RCC 7860 (cell line): ENCODE data around the gene ASTN1.
A peak's percentile ranks its signal among the peaks of the same experiment; 100 is the strongest.

Experiments used
- DNase-seq: peaks from one replicate; pipeline ENCODE4 v3.0.0-alpha.2; 2015; ENCODE audit warnings: low spot score
- FAIRE-seq: peaks from 2 replicates; lab custom pipeline; 2012; peaks lifted over from hg19 to GRCh38; lab: Jason Lieb, UNC

ASTN1 gene

DNA sequence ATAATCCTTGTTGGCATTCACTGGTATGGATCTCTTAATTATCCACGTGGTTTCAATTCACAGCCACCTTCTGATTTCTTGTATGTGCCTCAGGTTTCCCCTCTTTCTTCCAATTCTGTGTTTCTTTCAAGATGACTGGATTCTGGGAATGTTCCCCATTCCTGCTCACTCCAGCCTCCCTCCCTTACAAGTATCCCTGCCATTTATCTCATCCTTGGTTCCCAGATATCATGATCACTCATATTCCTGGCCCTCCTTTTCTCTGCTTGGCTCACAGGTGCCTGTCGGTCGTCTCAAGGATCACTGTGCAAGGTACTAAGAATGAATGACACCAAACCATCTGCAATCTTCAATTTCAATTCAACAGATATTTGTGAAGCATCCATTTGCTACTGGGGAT is 279.2 kb downstream of the ASTN1 start:
- DNase-seq = no peak
- no peak for FAIRE-seq

GRCh38 chr1:176884911-176885310 is 279.6 kb downstream of the ASTN1 start:
- DNase-seq = no peak
- FAIRE-seq = no peak

- FAIRE-seq (no peak), DNase-seq (no peak)
Observed at GRCh38 chr1:176884286-176884685, 280.2 kb downstream of the ASTN1 start.

GRCh38 chr1:176880955-176881595 is 283.4 kb downstream of the ASTN1 start:
- DNase-seq (peak; percentile 24), FAIRE-seq (no peak)

DNA sequence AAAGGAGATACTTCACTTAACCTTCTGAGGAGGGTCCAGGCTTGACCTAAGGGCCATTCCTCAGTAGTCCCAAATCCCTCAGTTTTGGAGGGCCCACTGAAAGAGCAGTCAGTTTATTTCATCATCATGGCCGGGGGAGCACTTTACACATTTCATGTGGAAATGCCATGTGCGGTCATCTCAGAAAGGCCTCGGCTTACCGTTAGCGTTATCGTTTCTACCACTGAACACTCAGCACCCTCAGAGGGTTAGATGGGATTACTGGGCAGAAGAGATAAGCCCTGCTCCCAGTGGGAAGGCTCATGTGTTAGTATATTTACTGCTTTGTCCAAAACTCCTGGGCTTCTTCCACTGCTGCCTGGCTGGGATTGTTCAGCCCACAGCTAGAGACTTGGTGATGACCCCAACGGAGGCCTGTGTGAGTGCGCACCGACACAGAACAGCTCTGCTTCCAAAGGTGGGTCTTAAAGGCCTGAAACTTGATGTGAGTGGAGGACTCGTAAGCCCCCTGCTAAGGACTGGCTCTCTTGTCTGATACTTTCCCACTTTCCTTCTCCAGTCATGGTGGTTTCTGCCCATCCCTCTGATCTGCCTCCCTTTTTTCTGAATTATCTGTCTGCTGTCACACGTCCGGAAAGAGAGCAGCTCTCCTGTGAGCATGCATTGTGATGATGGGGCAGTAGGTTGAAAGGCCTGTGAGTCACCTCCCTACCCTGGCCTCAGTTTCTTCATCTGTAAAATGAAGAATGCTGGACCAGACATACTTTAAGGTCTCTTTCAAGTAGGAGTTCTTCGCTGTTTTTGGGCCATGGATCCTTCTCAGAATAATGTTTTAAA is 284.5 kb downstream of the ASTN1 start:
- DNase-seq (no peak), FAIRE-seq (no peak)

GRCh38 chr1:176878750-176879536 is 285.6 kb downstream of the ASTN1 start:
- no peak for FAIRE-seq
- DNase-seq = no peak

DNA sequence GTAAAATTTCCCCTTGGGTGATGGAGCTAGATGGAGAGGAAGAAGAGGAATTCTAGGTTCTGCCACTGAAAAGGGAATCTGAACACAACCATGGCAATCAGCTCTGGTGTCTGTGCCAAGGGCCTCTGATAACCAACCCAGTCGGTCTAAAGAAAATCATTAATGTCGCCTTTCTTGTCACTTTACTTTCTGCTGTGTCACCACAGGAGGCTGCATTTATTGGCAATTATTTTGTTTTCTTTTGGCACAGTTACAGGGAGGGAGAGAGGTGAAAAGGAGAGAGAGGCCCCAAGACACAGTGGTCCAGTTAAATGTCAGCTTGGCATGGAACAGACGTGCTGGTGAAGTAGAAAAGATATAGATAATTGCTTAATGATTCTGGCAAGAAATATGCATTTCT is 287.0 kb downstream of the ASTN1 start:
- no peak for FAIRE-seq
- no peak for DNase-seq

GRCh38 chr1:176876966-176877515 is 287.5 kb downstream of the ASTN1 start:
- FAIRE-seq (no peak), DNase-seq (no peak)

DNA sequence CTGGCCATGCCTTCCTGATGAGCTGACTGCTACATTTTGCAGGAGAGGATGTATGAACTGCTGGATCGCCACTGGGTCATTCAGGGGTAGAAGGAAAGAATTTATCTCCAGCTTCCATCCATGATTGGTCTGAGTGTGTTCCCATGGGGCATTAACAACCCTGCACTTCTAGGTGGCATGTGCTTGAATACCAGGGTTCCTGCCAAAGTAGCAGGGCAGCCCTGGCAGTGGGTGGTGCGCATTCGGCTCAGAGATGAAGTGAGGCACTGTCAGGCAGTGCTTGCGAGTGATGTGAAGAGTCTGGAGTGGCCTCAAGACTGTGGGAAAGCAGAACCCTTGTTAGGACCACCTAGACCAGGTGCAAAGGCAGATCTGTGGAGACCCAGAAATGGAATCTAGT is 294.9 kb downstream of the ASTN1 start:
- DNase-seq (no peak), FAIRE-seq (no peak)

DNA sequence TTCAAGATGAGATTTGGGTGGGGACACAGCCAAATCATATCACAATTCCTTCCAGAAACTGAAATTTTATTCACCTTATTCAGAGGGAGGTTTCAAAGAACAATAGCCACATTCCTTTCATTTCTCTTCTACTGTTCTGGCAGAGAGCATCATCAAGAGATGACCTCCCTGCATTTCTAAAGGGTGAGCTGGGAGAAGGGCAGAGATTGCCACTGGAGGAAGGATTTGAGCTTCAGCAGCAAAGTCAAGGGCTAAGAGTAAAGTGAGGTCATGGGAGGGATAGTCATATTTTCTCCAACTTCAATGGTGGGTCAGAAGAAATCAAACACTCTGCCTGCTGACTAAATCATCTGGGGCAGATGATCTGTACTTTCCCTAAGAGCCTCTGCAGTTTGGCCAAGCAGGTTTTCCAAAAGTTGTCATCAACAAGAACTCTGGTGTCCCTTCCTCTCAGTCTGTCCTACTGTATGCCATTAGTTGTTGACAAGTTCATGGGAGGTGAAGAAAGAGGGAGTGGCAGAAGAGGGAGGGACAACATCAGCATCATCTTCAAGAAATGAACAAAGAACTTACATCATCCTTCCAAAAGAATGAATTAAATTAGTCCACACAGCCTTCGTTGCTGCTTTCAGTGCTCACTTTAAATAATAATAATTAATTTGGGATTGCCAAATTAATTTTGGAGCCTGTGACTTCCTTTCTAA is 298.3 kb downstream of the ASTN1 start:
- FAIRE-seq (no peak), DNase-seq (no peak)

GRCh38 chr1:176864211-176864610 is 300.3 kb downstream of the ASTN1 start:
- DNase-seq (no peak), FAIRE-seq (no peak)

DNA sequence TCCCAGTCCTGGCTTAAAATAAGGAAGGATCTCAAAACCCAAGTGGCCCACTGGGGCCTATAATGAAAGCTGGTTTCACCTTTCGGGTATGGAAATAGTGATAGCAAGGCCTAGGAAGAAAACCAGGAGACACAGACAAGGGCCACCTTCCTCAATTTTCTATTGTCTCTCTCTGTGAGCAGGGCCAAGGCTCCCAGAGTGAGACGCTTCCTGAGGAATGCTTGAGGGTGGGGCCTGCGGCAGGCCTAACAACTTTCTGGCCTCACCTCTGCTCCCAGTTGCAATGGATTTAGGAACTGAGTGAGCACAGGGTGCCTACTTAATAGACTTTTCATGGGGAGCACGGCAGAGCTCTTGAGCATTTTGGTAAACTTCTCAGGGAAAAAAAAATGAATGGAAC is 300.9 kb downstream of the ASTN1 start:
- DNase-seq (no peak), FAIRE-seq (no peak)

DNA sequence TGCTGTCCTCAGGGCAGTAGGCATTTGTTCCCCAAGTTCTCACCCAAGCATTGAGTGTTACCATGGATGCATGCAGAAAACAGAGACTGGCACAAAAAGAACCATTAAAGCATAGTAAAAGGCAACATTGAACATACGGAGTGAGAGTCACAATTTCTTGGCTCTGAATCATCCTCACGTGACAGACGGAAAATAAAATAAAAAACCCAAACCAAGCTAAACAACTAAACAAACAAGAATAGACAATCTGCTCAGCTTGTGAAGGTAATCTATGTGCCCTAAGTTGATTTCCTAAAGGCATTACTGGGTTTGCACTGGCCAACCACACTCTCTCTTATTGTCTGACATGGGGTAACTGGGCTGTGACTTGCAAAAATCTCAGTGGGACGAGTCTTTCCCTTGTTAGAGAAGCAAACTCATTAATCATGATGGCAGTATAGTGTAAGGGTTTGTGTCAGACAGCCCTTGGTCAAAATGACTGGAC is 306.0 kb downstream of the ASTN1 start:
- DNase-seq (no peak), FAIRE-seq (no peak)

DNA sequence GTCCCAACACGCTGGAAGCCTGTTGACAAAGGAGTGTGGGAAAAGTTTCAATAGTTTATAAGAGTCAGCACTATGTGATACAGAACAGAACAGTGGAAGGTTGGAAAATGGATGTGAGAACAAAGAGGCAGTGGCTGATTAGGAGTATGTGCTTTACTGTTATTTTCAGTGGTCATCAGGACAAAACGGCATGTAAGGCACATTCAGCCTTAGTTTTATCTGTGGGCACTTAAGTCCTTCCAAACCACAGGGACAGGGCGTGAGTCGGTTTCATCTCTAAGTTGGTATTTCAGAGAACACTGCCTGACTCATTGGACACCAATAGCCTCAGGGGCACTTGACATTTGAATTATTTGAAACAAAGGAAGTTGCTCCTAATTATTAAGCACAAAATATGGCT is 306.9 kb downstream of the ASTN1 start:
- FAIRE-seq = no peak

DNA sequence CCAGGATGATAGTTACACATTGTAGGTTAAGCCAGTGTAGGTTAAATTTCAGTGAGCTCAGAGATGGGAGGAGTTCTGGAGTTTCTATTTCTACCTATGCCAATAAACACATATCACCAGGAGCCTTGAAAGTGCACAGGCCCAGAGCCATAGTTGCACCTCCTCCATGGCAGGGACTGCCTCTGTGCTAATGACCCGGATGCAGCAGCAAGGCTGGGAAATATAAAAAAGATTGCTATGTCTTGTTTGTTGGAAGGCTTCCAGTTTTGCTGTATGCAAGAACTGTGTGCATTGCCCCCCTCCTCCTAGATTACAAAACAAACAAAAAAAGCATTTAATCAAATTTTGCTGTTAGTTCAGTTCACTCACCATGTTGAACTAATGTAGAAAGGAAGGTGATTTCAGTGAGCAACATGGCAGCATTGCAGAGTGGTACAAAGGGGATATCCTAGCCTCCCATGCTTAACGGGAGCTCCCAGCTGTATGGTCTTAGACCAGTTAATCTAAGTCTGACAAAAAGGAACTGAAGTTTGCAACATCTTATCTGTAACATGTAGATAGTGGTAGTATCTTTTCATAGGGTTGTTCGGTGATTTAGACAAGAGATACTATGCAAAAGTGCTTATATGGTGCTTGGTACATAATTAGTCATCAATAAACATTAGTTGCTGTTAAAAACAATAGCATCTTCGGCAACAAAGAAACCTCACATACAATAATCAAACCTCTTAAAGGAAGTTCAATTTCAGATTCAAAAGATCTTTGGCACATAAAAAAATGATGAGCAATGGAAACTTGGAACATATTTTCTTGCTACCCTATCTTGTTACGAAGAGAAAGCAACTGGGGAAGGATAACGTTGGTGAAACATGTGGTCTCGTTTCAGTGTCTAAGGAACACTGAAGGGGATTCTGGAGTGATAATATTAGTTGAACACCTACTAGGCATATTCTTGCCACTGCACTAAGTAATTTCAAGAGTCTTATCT is 309.5 kb downstream of the ASTN1 start:
- no peak for DNase-seq
- FAIRE-seq = no peak

More for the DNA sequence above, 306.9 kb downstream of the ASTN1 start:
- no peak for DNase-seq

DNA sequence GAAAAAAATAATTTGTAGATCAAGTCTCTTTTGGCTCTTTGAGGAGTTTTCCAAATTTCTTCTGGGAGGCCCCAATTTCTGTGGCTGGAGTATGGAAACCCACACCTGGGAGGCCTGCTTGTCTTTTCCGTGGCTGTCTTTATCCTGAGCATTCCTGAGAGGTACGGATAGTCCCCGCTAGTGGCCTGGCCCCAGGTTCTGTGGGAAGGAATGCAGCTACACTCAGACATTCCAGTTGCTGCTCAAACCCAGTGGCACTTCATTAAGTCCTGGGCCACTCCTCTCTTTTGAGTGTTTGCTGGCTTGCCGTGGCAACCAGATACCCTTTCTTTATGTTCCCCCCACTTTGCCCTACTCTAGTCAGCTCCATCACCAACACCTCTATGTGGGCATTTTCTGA is 310.4 kb downstream of the ASTN1 start:
- no peak for DNase-seq
- no peak for FAIRE-seq

DNA sequence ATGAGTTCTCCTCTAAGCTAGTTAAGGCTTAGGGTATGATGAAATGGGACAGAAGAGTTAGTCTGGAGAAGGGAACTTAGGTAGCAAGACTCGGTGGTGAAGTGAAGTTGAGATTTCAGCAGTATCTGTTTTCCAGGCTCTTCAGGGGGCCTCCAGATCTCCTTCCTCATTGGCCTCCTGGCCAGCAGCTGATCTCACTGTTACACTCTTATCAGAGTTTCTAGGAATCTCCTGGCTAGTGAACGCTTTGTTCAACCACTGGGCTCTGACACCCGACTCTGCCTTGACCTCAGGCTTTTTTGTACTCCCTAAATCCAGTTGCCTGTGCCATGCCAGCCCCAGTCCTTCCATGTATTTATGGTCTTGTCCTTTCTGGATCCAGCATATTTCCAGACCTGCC is 311.0 kb downstream of the ASTN1 start:
- no peak for DNase-seq
- no peak for FAIRE-seq

- FAIRE-seq = no peak
- DNase-seq = no peak
Observed at GRCh38 chr1:176852124-176852523, 312.4 kb downstream of the ASTN1 start.

- FAIRE-seq = no peak
Observed at GRCh38 chr1:176850871-176851270, 313.6 kb downstream of the ASTN1 start.

More at GRCh38 chr1:176850871-176851270, 313.6 kb downstream of the ASTN1 start:
- no peak for DNase-seq
